Neural progenitor cell (in vitro differentiated cells): ENCODE results near the gene MAPK8.

ENCODE experiments used
- CTCF ChIP-seq: fragments of 200-600 bp; sonication (generic); IDR thresholded peaks from 2 replicates; pipeline ENCODE4 v1.5.1; 2017; ENCODE audit warnings: antibody characterized with exemption, mild to moderate bottlenecking
- EZH2 ChIP-seq: fragments of 200-600 bp; sonication (generic); IDR thresholded peaks from 2 replicates; pipeline ENCODE4 v1.6.1; 2017; ENCODE audit warnings: antibody characterized with exemption, mild to moderate bottlenecking, moderate library complexity
- EZH2phosphoT487 ChIP-seq: fragments of 200-600 bp; sonication (generic); IDR thresholded peaks from 2 replicates; pipeline ENCODE4 v1.6.1; 2017; ENCODE audit warnings: antibody characterized with exemption

- TF ChIP-seq CTCF (no peak), EZH2 (no peak), EZH2phosphoT487 (no peak)
Observed at GRCh38 chr10:48477141-48477540, 170.7 kb downstream of the MAPK8 start.
